ENCODE measurements around the gene COX7A2. TPM values are rescaled to one million over a fixed set of nuclear protein-coding genes. Genes with fewer than 3 reads are reported as not detected.

COX7A2 gene
- total and polyA plus RNA-seq, 2 of the 4 experiments (the other 2 are of a cell fraction) = 174 to 776 TPM

- Histone ChIP-seq H4K8ac (ENCODE audit: low read depth in 2 of 2, low read length in 2 of 2) (peak overlapping the region; percentile 74 to 83), H3K18ac (ENCODE audit: low read depth, low read length) (peak overlapping the region; percentile 95), H2AK5ac (ENCODE audit: low read depth, low read length) (peak overlapping the region; percentile 73), H2AK9ac (replicated peaks; ENCODE audit: low read depth, low read length, poor library complexity) (peak overlapping the region; percentile 97), H2BK5ac (ENCODE audit: low read depth, low read length, poor library complexity, severe bottlenecking) (peak overlapping the region; percentile 88), H4K5ac (ENCODE audit: low read depth, low read length) (peak overlapping the region; percentile 82), H3K9ac (ENCODE audit: low read depth, low read length) (peak overlapping the region; percentile 96), H3K56ac (ENCODE audit: extremely low read depth, insufficient read depth, low read length) (peak overlapping the region; percentile 88), H3K79me1 (ENCODE audit: low read depth in 1 of 2, low read length in 2 of 2) (peaks cover 0 to 26% of the 10 kb centered on the region in 2 experiments; a peak in 2 of 4 replicates), H3K4me2 (ENCODE audit: low read depth, low read length) (peak overlapping the region; percentile 93), H3K4me3 (ENCODE audit: insufficient read depth, low read depth, low read length) (peak overlapping the region; percentile 75), H3K27me3 (ENCODE audit: control insufficient read depth, insufficient read depth, low read length) (no peaks in the 10 kb centered on the region), H3K23ac (ENCODE audit: low read depth, low read length) (peak overlapping the region; percentile 97), H3K36me3 (ENCODE audit: control insufficient read depth, insufficient read depth, low read length) (peaks cover 7% of the 10 kb centered on the region), H2BK120ac (ENCODE audit: low read depth, low read length) (peak overlapping the region; percentile 93), H2BK15ac (ENCODE audit: low read depth, low read length) (peak overlapping the region; percentile 32; the same call in 2 of the 3 replicates), H4K91ac (ENCODE audit: insufficient read depth, low read depth, low read length) (peak overlapping the region; percentile 98), H3K14ac (replicated peaks; ENCODE audit: low read depth, low read length) (peak overlapping the region; percentile 83), H3K27ac (ENCODE audit: insufficient read depth, low read length) (peak overlapping the region; percentile 91), H2BK20ac (ENCODE audit: low read depth, low read length) (peak overlapping the region; percentile 18; the same call in 1 of the 2 replicates), H3K4ac (ENCODE audit: low read depth, low read length) (peak overlapping the region; percentile 84), H4K20me1 (ENCODE audit: insufficient read depth, low read length) (peaks cover 44% of the 10 kb centered on the region), H3K4me1 (ENCODE audit: control insufficient read depth, insufficient read depth, low read length) (peaks cover 27% of the 10 kb centered on the region), H2AFZ (replicated peaks; ENCODE audit: low read length, poor library complexity) (peak overlapping the region; percentile 87), H3K9me1 (ENCODE audit: insufficient read depth, low read length) (peaks cover 3% of the 10 kb centered on the region; the same call in 1 of the 2 replicates), H3K9me3 (ENCODE audit: control insufficient read depth, insufficient read depth, low read length) (no peaks in the 10 kb centered on the region)
- ChIA-PET CTCF (interaction anchor here (0.6 to 2.6 kb wide), 9 partner anchors 56 to 1235 kb away, joined by 3 to 9 read pairs (median 4); no protein-coding TSS in a partner anchor), POLR2A (ENCODE audit: unreplicated experiment) (interaction anchor here (0.6 to 1.4 kb wide), 2 partner anchors 45 to 1100 kb away, joined by 3 to 6 read pairs; no protein-coding TSS in a partner anchor)
- BruUV-seq (replicated peaks) = no TSS peak
- WGBS, 2 experiments (ENCODE audit: extremely low coverage in 2 of 2, insufficient read length in 1 of 2) = 1% methylated on average over 11 of the region's 35 CpGs; no CpG with 5 or more reads in 1 of the 2 experiments
- ATAC-seq (ENCODE audit: low read depth) (peak; percentile 1; the same call in 1 of the 2 replicates), DNase-seq (peak; percentile 96)
- dilution Hi-C loops (cut with HindIII; ENCODE audit: low sequenced_read_pairs, unreplicated experiment) = no loop called here
- intact Hi-C loops (cut with micrococcal nuclease) = loop anchor here (1.0 to 10.0 kb wide), 4 partner anchors 110 to 1234 kb away; no protein-coding TSS in a partner anchor
- in situ Hi-C loops (cut with MboI; ENCODE audit: low sequenced_read_pairs) = loop anchor here (10.0 kb wide), 1 partner anchor 790 kb away; no protein-coding TSS in a partner anchor
- TF ChIP-seq RAD21 (IDR thresholded peaks at IDR 0.05; ENCODE audit: low read length) = peak; percentile 91
- no peak for TF ChIP-seq NFE2L2 (IDR thresholded peaks at IDR 0.05; ENCODE audit: low read depth, low read length)
- 0 out of 2 replicates have a peak, but pooled peaks have one; percentile 20 for TF ChIP-seq BHLHE40 (IDR thresholded peaks at IDR 0.05; ENCODE audit: low read depth, low read length)
- no peak for TF ChIP-seq POLR2A (IDR thresholded peaks at IDR 0.05; ENCODE audit: low read depth, low read length)
- peak; percentile 75 for TF ChIP-seq SMC3 (IDR thresholded peaks at IDR 0.05; ENCODE audit: low read depth, low read length)
- TF ChIP-seq RCOR1 (IDR thresholded peaks at IDR 0.05; ENCODE audit: insufficient replicate concordance, low read length) = no peak
- TF ChIP-seq ELK1 (IDR thresholded peaks at IDR 0.05; ENCODE audit: borderline replicate concordance, low read depth, low read length) = no peak
- 0 out of 2 replicates have a peak, but pooled peaks have one; percentile 29 for TF ChIP-seq MAFK (IDR thresholded peaks at IDR 0.05; ENCODE audit: low read depth, low read length)
- peak; percentile 60; the same call in 1 of the 2 replicates for TF ChIP-seq FOS (IDR thresholded peaks at IDR 0.05; ENCODE audit: low read depth, low read length)
- no peak for TF ChIP-seq CHD1 (IDR thresholded peaks at IDR 0.05; ENCODE audit: low read depth, low read length)
- TF ChIP-seq CEBPB (IDR thresholded peaks at IDR 0.05; ENCODE audit: low read depth, low read length) = no peak
- TF ChIP-seq CTCF (conservative IDR thresholded peaks at IDR 0.05; ENCODE audit: low read depth, low read length) = peak; percentile 88
- TF ChIP-seq USF2 (IDR thresholded peaks at IDR 0.05; ENCODE audit: low read depth, low read length) = no peak
These were observed 39.2 kb downstream of the COX7A2 start for GRCh38 chr6:75204217-75204958.
